Activated naive CD4-positive, alpha-beta T cell treated with anti-CD3 and anti-CD28 coated beads, Interleukin-2, amount 50 U/mL, for 24 hours (primary cell): ENCODE data around the gene PLA2G4A.

Experiments used
- H3K27ac Mint-ChIP-seq: one replicate; pipeline ENCODE4 v1.8.0; 2021; ENCODE audit warnings: mild to moderate bottlenecking, mixed read lengths
- H3K27me3 Mint-ChIP-seq: one replicate; pipeline ENCODE4 v1.8.0; 2021; ENCODE audit warnings: mixed read lengths
- H3K36me3 Mint-ChIP-seq: one replicate; pipeline ENCODE4 v1.8.0; 2021; ENCODE audit warnings: mixed read lengths
- H3K4me1 Mint-ChIP-seq: one replicate; pipeline ENCODE4 v1.8.0; 2021; ENCODE audit warnings: mixed read lengths
- H3K4me3 Mint-ChIP-seq: one replicate; pipeline ENCODE4 v1.8.0; 2021; ENCODE audit warnings: mild to moderate bottlenecking, mixed read lengths
- H3K9me3 Mint-ChIP-seq: one replicate; pipeline ENCODE4 v1.8.0; 2021; ENCODE audit warnings: mixed read lengths

PLA2G4A gene

GRCh38 chr1:186882372-186883134 is 53.8 kb downstream of the PLA2G4A start:
- Mint-ChIP-seq H3K9me3 (peaks cover 9% of the 10 kb centered on the region), H3K4me1 (no peaks in the 10 kb centered on the region), H3K27ac (no peak overlapping the region), H3K36me3 (no peaks in the 10 kb centered on the region), H3K27me3 (no peaks in the 10 kb centered on the region), H3K4me3 (no peak overlapping the region)

- no peak overlapping the region for H3K4me3 Mint-ChIP-seq
- no peak overlapping the region for H3K27ac Mint-ChIP-seq
- peaks cover 9% of the 10 kb centered on the region for H3K9me3 Mint-ChIP-seq
- no peaks in the 10 kb centered on the region for H3K27me3 Mint-ChIP-seq
- no peaks in the 10 kb centered on the region for H3K4me1 Mint-ChIP-seq
- no peaks in the 10 kb centered on the region for H3K36me3 Mint-ChIP-seq
These were observed 55.5 kb downstream of the PLA2G4A start for GRCh38 chr1:186884251-186884650.

DNA sequence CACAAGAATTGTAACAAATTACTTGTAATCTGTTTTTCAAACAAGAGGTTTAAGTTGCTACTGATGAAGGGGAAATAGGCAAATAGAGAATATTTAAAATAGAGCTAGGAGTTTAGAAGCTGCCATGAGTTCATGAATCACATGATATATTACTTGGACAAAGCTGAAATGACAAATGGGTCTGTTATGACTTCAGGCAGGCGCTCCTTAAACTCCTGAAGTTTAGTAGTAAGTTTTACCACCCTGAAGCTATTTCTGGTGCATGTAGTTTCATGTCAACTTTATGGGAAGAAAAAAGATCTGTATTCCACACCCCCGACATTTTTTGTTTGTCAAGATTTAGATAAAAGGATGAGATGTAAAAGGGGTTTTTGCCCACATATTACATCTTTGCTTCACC is 58.5 kb downstream of the PLA2G4A start:
- Mint-ChIP-seq H3K4me1 (no peaks in the 10 kb centered on the region), H3K27ac (no peak overlapping the region), H3K27me3 (no peaks in the 10 kb centered on the region), H3K4me3 (no peak overlapping the region), H3K36me3 (no peaks in the 10 kb centered on the region), H3K9me3 (peaks cover 9% of the 10 kb centered on the region)

DNA sequence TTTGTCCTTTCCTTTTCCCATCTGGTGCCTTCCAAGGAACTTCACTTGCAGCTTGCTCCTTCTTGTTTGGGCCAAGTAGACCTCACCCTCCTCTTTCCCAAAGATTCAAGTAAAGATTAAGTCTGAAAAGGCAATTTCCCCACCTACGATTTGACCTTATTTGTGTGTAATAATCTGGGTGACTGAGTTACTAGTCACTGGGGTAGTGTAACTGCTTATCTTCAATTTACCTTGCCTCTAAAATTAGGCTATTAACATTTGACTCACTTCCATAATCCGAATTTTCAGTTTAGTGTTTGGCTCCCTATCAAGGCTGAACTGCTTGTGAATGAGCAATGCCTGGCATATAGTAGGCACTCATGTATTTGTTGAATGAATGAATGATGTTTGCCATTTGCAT is 59.6 kb downstream of the PLA2G4A start:
- Mint-ChIP-seq H3K36me3 (no peaks in the 10 kb centered on the region), H3K27me3 (no peaks in the 10 kb centered on the region), H3K9me3 (peaks cover 9% of the 10 kb centered on the region), H3K27ac (no peak overlapping the region), H3K4me3 (no peak overlapping the region), H3K4me1 (no peaks in the 10 kb centered on the region)

- H3K9me3 Mint-ChIP-seq = no peaks in the 10 kb centered on the region
- H3K4me1 Mint-ChIP-seq = no peaks in the 10 kb centered on the region
- H3K36me3 Mint-ChIP-seq = no peaks in the 10 kb centered on the region
- no peak overlapping the region for H3K27ac Mint-ChIP-seq
- H3K27me3 Mint-ChIP-seq = no peaks in the 10 kb centered on the region
- H3K4me3 Mint-ChIP-seq = no peak overlapping the region
These were observed 64.2 kb downstream of the PLA2G4A start for GRCh38 chr1:186892936-186893335.

DNA sequence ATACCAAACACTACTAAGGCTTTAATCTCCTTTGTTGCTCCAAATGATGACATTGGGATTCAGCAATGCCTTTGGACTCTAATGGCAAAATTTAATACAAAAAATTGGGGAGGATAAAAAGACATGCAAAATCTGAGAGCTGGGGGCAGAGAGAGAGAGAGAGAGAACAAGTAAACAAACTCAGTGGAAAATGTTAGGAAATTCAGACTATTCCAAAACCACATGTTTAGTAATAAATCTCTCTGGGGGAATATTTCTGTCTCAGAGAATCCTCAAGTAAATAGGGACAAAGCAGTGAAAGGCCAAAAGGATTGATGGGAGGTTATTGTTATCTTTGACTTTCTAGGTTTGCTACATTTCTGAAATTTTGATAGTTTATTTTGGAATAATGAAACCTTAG is 65.7 kb downstream of the PLA2G4A start:
- Mint-ChIP-seq H3K36me3 (no peaks in the 10 kb centered on the region), H3K4me1 (no peaks in the 10 kb centered on the region), H3K9me3 (no peaks in the 10 kb centered on the region), H3K4me3 (no peak overlapping the region), H3K27me3 (no peaks in the 10 kb centered on the region), H3K27ac (no peak overlapping the region)

GRCh38 chr1:186896211-186896610 is 67.5 kb downstream of the PLA2G4A start:
- Mint-ChIP-seq H3K9me3 (no peaks in the 10 kb centered on the region), H3K4me3 (no peak overlapping the region), H3K4me1 (no peaks in the 10 kb centered on the region), H3K27me3 (no peaks in the 10 kb centered on the region), H3K27ac (no peak overlapping the region), H3K36me3 (no peaks in the 10 kb centered on the region)

DNA sequence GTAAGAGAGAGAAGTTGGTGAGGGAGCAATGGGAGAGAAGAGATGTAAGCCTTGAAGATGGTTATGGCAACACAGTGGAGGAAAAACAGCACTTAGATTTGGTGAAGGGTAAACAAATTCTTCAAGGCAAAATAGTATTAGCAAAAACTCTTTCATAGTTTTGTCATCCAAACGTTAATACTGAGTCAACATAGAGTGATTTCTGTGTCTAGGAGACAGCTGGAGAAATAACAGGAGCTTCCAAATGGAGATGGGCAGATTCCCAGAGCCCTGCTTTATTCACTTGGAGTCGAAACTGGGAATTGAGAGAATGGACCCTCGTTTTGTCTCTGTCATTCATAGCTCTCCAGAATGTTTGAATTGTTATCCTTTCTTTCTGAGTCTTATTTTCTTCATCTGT is 68.3 kb downstream of the PLA2G4A start:
- Mint-ChIP-seq H3K9me3 (no peaks in the 10 kb centered on the region), H3K36me3 (no peaks in the 10 kb centered on the region), H3K4me1 (no peaks in the 10 kb centered on the region), H3K4me3 (no peak overlapping the region), H3K27me3 (no peaks in the 10 kb centered on the region), H3K27ac (no peak overlapping the region)

DNA sequence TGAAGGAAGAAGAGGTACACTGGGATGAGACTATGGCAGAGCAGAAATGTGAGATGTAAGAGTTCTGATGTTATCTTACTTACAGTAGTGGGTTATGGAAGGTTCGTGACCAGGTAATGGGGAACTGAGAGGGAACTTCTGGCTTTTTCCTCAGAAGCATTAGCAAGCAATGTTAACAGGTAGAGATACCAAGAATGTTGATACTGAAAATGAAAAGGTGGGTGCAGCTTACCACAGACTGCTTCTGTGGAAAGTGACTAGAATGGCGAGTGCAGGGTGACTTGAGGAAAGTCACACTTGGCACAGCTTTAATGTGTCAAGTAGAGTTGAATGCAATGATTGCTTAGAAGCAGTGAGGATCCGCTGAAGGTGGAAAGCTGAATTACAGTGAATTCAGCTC is 70.8 kb downstream of the PLA2G4A start:
- H3K4me3 Mint-ChIP-seq = no peak overlapping the region
- no peaks in the 10 kb centered on the region for H3K36me3 Mint-ChIP-seq
- no peak overlapping the region for H3K27ac Mint-ChIP-seq

GRCh38 chr1:186899977-186900376 is 71.2 kb downstream of the PLA2G4A start:
- no peaks in the 10 kb centered on the region for H3K27me3 Mint-ChIP-seq
- H3K4me3 Mint-ChIP-seq = no peak overlapping the region
- no peak overlapping the region for H3K27ac Mint-ChIP-seq
- no peaks in the 10 kb centered on the region for H3K36me3 Mint-ChIP-seq
- H3K9me3 Mint-ChIP-seq = no peaks in the 10 kb centered on the region
- H3K4me1 Mint-ChIP-seq = no peaks in the 10 kb centered on the region

More for the DNA sequence above, 70.8 kb downstream of the PLA2G4A start:
- Mint-ChIP-seq H3K4me1 (no peaks in the 10 kb centered on the region), H3K9me3 (no peaks in the 10 kb centered on the region), H3K27me3 (no peaks in the 10 kb centered on the region)

- no peak overlapping the region for H3K27ac Mint-ChIP-seq
- H3K4me3 Mint-ChIP-seq = no peak overlapping the region
- no peaks in the 10 kb centered on the region for H3K9me3 Mint-ChIP-seq
- no peaks in the 10 kb centered on the region for H3K4me1 Mint-ChIP-seq
- no peaks in the 10 kb centered on the region for H3K27me3 Mint-ChIP-seq
- no peaks in the 10 kb centered on the region for H3K36me3 Mint-ChIP-seq
These were observed 71.9 kb downstream of the PLA2G4A start for GRCh38 chr1:186900539-186901237.

DNA sequence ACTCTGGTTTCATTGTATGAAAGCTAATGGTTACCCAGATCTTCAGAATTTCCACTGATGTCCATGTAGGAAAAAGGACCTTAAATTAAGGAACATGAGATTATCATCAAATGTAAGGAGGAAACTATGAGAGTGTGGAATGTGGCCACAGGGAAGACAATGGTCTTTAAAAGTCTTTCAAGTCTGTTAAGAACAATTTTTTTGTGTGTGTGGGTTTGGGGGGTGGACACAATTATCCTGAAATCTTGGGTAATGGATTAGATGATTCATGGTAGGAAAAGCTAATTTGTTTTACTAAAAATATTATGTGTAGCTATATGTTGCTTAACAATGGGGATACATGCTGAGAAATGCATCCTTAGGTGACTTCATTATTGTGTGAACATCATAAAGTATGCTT is 72.9 kb downstream of the PLA2G4A start:
- H3K4me3 Mint-ChIP-seq = no peak overlapping the region
- no peaks in the 10 kb centered on the region for H3K36me3 Mint-ChIP-seq
- H3K9me3 Mint-ChIP-seq = no peaks in the 10 kb centered on the region
- no peaks in the 10 kb centered on the region for H3K4me1 Mint-ChIP-seq
- H3K27ac Mint-ChIP-seq = no peak overlapping the region
- H3K27me3 Mint-ChIP-seq = no peaks in the 10 kb centered on the region

GRCh38 chr1:186903374-186904136 is 74.8 kb downstream of the PLA2G4A start:
- Mint-ChIP-seq H3K27ac (no peak overlapping the region), H3K4me1 (no peaks in the 10 kb centered on the region), H3K4me3 (no peak overlapping the region), H3K27me3 (no peaks in the 10 kb centered on the region), H3K36me3 (no peaks in the 10 kb centered on the region), H3K9me3 (no peaks in the 10 kb centered on the region)

- no peak overlapping the region for H3K27ac Mint-ChIP-seq
- H3K9me3 Mint-ChIP-seq = no peaks in the 10 kb centered on the region
- no peaks in the 10 kb centered on the region for H3K4me1 Mint-ChIP-seq
- no peaks in the 10 kb centered on the region for H3K27me3 Mint-ChIP-seq
- no peaks in the 10 kb centered on the region for H3K36me3 Mint-ChIP-seq
- no peak overlapping the region for H3K4me3 Mint-ChIP-seq
These were observed 75.6 kb downstream of the PLA2G4A start for GRCh38 chr1:186904361-186904760.

GRCh38 chr1:186905561-186905960 is 76.8 kb downstream of the PLA2G4A start:
- Mint-ChIP-seq H3K27ac (no peak overlapping the region), H3K4me3 (no peak overlapping the region), H3K36me3 (no peaks in the 10 kb centered on the region), H3K27me3 (no peaks in the 10 kb centered on the region), H3K9me3 (no peaks in the 10 kb centered on the region), H3K4me1 (no peaks in the 10 kb centered on the region)

DNA sequence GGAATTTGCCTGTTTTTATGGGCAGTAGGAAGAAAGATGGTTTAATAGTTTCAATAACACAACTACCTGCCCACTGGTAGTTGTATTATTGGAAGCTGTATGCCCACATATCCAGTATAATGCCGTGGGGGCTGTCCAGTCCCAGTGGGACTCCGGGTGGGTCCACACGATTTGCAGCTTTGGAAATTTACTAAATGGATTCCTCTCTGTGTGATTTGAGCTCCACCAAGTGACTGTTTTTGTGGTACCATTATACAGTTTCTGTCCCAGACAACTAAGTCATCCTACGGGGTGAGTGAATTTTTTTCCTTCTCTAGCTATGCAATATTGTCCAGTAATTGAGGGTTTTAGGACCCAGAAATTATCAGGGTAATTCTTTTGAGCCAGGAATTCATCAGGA is 86.8 kb downstream of the PLA2G4A start:
- H3K27me3 Mint-ChIP-seq = no peaks in the 10 kb centered on the region
- no peaks in the 10 kb centered on the region for H3K9me3 Mint-ChIP-seq
- H3K4me1 Mint-ChIP-seq = no peaks in the 10 kb centered on the region
- H3K27ac Mint-ChIP-seq = no peak overlapping the region
- no peak overlapping the region for H3K4me3 Mint-ChIP-seq
- H3K36me3 Mint-ChIP-seq = no peaks in the 10 kb centered on the region
